ENCODE data around the gene PCNA. TPM values are rescaled to one million over a fixed set of nuclear protein-coding genes. Genes with fewer than 3 reads are reported as not detected.
A peak's percentile ranks its signal among the peaks of the same experiment; 100 is the strongest.

PCNA gene
- polyA plus RNA-seq, 2 of the 4 experiments (the other 2 are of a cell fraction): 445 to 450 TPM

DNA sequence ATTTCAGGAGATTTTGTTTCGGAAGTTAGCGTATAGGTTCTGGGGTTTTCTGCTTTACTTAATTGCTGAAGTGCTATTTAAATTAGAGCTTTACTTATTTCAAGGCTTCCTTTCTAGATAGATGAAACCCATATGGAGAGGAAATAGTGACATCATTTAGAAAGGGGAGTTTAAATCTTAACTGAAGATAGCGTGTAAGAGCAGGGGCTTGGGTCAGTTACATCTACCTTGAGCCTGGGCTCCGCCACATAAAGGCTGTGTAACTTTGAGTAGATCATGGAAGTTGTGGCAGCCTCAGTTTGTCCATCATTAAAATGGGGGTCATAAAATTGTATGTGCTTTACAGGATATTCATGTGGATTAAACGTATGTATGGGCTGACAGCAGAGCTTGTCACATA lies 11.7 kb upstream of the PCNA start:
- TF ChIP-seq HDAC2 (IDR thresholded peaks at IDR 0.05): 0 out of 2 replicates have a peak, but pooled peaks have one; percentile 67
- TF ChIP-seq GATA3 (IDR thresholded peaks at IDR 0.05; ENCODE audit: borderline replicate concordance): no peak
- no peak for TF ChIP-seq NPAS2 (CRISPR knock-in tag; IDR thresholded peaks at IDR 0.05; ENCODE audit: borderline replicate concordance)
- TF ChIP-seq POLR2A (IDR thresholded peaks at IDR 0.05; ENCODE audit: low read length): no peak
- CTCF ChIA-PET: interaction anchor here (0.7 to 8.3 kb wide), 8 partner anchors 10 to 914 kb away, joined by 3 to 200 read pairs (median 3); partner anchors contain the start of gene PCNA
- ATAC-seq: no peak
- H3K4me1 ChIP-seq: peaks cover 10% of the 10 kb centered on the region; the same call in 2 of the 3 replicates
- WGBS (ENCODE audit: missing lambda C conversion rate): 86% methylated on average over 5 of the region's 5 CpGs
- H3K4me3 ChIP-seq: no peak overlapping the region
- POLR2A ChIA-PET: interaction anchor here (0.6 to 1.2 kb wide), 2 partner anchors 12 to 54 kb away, joined by 4 to 7 read pairs; partner anchors contain the start of gene PCNA
- H3K9me3 ChIP-seq: no peaks in the 10 kb centered on the region
- peak overlapping the region; percentile 40; the same call in 2 of the 3 replicates for H3K4me2 ChIP-seq
- no peak for DNase-seq (ENCODE audit: low read depth in 1 of 2, low spot score in 1 of 2)
- H3K27ac ChIP-seq: no peak overlapping the region
- no peak for FAIRE-seq

- Histone ChIP-seq H3K9me3 (no peaks in the 10 kb centered on the region), H3K27ac (no peak overlapping the region), H3K4me1 (peaks cover 10% of the 10 kb centered on the region; the same call in 2 of the 3 replicates), H3K4me3 (no peak overlapping the region), H3K4me2 (peak overlapping the region; percentile 75)
- ChIA-PET POLR2A (interaction anchor here (0.7 to 1.1 kb wide), 2 partner anchors 9 to 314 kb away, joined by 3 to 5 read pairs; partner anchors contain the start of gene PCNA), CTCF (interaction anchor here (0.6 to 8.3 kb wide), 4 partner anchors 9 to 318 kb away, joined by 4 to 200 read pairs (median 4); partner anchors contain the start of gene PCNA)
- DNase-seq (ENCODE audit: low read depth in 1 of 2, low spot score in 1 of 2) (no peak), FAIRE-seq (no peak), ATAC-seq (no peak)
- TF ChIP-seq BHLHE40 (IDR thresholded peaks at IDR 0.05; ENCODE audit: low read depth, low read length) (no peak), JUNB (IDR thresholded peaks at IDR 0.05) (no peak)
- TF ChIP-seq, protein P1, sequence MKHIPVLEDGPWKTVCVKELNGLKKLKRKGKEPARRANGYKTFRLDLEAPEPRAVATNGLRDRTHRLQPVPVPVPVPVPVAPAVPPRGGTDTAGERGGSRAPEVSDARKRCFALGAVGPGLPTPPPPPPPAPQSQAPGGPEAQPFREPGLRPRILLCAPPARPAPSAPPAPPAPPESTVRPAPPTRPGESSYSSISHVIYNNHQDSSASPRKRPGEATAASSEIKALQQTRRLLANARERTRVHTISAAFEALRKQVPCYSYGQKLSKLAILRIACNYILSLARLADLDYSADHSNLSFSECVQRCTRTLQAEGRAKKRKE (CRISPR knock-in tag; IDR thresholded peaks at IDR 0.05; ENCODE audit: low read depth): no peak
- TF ChIP-seq, protein P2, sequence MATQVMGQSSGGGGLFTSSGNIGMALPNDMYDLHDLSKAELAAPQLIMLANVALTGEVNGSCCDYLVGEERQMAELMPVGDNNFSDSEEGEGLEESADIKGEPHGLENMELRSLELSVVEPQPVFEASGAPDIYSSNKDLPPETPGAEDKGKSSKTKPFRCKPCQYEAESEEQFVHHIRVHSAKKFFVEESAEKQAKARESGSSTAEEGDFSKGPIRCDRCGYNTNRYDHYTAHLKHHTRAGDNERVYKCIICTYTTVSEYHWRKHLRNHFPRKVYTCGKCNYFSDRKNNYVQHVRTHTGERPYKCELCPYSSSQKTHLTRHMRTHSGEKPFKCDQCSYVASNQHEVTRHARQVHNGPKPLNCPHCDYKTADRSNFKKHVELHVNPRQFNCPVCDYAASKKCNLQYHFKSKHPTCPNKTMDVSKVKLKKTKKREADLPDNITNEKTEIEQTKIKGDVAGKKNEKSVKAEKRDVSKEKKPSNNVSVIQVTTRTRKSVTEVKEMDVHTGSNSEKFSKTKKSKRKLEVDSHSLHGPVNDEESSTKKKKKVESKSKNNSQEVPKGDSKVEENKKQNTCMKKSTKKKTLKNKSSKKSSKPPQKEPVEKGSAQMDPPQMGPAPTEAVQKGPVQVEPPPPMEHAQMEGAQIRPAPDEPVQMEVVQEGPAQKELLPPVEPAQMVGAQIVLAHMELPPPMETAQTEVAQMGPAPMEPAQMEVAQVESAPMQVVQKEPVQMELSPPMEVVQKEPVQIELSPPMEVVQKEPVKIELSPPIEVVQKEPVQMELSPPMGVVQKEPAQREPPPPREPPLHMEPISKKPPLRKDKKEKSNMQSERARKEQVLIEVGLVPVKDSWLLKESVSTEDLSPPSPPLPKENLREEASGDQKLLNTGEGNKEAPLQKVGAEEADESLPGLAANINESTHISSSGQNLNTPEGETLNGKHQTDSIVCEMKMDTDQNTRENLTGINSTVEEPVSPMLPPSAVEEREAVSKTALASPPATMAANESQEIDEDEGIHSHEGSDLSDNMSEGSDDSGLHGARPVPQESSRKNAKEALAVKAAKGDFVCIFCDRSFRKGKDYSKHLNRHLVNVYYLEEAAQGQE (IDR thresholded peaks at IDR 0.05): peak; percentile 51; the same call in 1 of the 2 replicates
- WGBS (ENCODE audit: missing lambda C conversion rate): 89% methylated on average over 6 of the region's 6 CpGs
Observed at GRCh38 chr20:5128886-5129285, 9.1 kb upstream of the PCNA start.

DNA sequence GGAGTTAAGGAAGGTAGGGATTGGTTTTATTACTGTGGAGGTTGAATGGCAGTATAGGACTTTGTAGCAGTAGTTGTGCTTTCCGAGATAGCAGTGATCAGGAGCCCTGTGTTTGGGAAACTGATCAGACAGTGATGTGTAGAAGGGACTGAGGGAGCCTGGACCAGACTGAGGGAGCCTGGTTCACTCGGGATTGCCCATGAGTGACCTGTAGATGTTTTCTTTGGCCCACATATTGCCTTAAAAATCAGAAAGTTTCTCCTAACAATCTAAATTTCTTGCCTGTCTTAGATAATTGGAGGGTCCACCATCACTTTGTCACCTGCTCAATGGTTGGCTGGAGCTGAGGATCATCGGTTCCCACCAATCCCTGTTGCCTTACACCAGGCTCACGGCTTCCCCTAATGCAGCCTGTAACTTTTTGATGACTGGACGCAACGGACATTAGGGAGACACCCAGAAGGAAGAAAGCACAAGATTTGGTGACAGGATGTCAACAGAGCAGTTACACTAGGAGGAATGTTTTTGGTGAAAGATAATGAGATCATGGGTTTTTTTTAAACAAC lies 8.2 kb upstream of the PCNA start:
- Histone ChIP-seq H3K9me3 (no peaks in the 10 kb centered on the region), H3K4me2 (peak overlapping the region; percentile 75), H3K4me3 (peak overlapping the region; percentile 78), H3K27ac (peak overlapping the region; percentile 85 to 98), H3K4me1 (peaks cover 10% of the 10 kb centered on the region; the same call in 2 of the 3 replicates)
- DNase-seq (ENCODE audit: low read depth in 1 of 2, low spot score in 1 of 2) (no peak), ATAC-seq (peak in 1 of 2 experiments; percentile 10; a peak in 2 of 6 replicates), FAIRE-seq (peak; percentile 13)
- ChIA-PET CTCF (interaction anchor here (1.3 to 8.3 kb wide), 8 partner anchors 11 to 78 kb away, joined by 4 to 200 read pairs (median 18); no protein-coding TSS in a partner anchor), POLR2A (interaction anchor here (1.1 to 2.1 kb wide), 2 partner anchors 8 to 64 kb away, joined by 5 to 21 read pairs; partner anchors contain the start of gene PCNA)
- peak; percentile 64 for TF ChIP-seq MAFK (IDR thresholded peaks at IDR 0.05; ENCODE audit: partially characterized antibody)
- TF ChIP-seq GATA3 (IDR thresholded peaks at IDR 0.05; ENCODE audit: borderline replicate concordance): no peak
- TF ChIP-seq ZC3H11A (IDR thresholded peaks at IDR 0.05): no peak
- whole genome bisulfite sequencing (ENCODE audit: missing lambda C conversion rate): 42% methylated on average over 6 of the region's 6 CpGs

GRCh38 chr20:5127204-5127858 lies 7.6 kb upstream of the PCNA start:
- H3K9me3 ChIP-seq: no peaks in the 10 kb centered on the region
- 0% methylated on average over 16 of the region's 44 CpGs for WGBS (ENCODE audit: missing lambda C conversion rate)
- peaks cover 10% of the 10 kb centered on the region; the same call in 2 of the 3 replicates for H3K4me1 ChIP-seq
- H3K27ac ChIP-seq: peak overlapping the region; percentile 85 to 98
- TF ChIP-seq HDAC2 (IDR thresholded peaks at IDR 0.05) (0 out of 2 replicates have a peak, but pooled peaks have one; percentile 56), CBX2 (IDR thresholded peaks at IDR 0.05; ENCODE audit: borderline replicate concordance, low read depth) (no peak), PHF8 (IDR thresholded peaks at IDR 0.05; ENCODE audit: borderline replicate concordance, low read depth) (peak; percentile 77)
- FAIRE-seq: no peak
- ATAC-seq: peak; percentile 63 to 64
- H3K4me3 ChIP-seq: peak overlapping the region; percentile 78
- DNase-seq (ENCODE audit: low read depth in 1 of 2, low spot score in 1 of 2): peak; percentile 55 to 70
- ChIA-PET CTCF (interaction anchor here (0.9 to 8.3 kb wide), 27 partner anchors 9 to 369 kb away, joined by 3 to 200 read pairs (median 5); no protein-coding TSS in a partner anchor), POLR2A (interaction anchor here (1.2 to 2.1 kb wide), 4 partner anchors 10 to 65 kb away, joined by 3 to 21 read pairs (median 9); no protein-coding TSS in a partner anchor)
- peak overlapping the region; percentile 75 for H3K4me2 ChIP-seq

Measured in A549 (cell line).